Spleen (tissue), 7 donors: ENCODE results near the gene SYNPR.

Experiments
- POLR2A ChIP-seq, 3 donors: fragments of 450-650 bp; IDR thresholded peaks; one replicate each; pipeline ENCODE4 v1.5.1; 2017; ENCODE audit warnings: antibody characterized with exemption in 3 of 3, mild to moderate bottlenecking in 1 of 3
- POLR2AphosphoS5 ChIP-seq, 3 donors: sonication (generic); formaldehyde crosslinking; IDR thresholded peaks; one replicate each; pipeline ENCODE4 v1.5.1; 2017; ENCODE audit warnings: antibody characterized with exemption in 3 of 3
- TF ChIP-seq, protein P1 (sequence below), 11 experiments: fragments of 200-600 bp in 7 of 11; fragments of 450-650 bp in 4 of 11; sonication (generic) in 4 of 11; IDR thresholded peaks in 8 of 11; conservative IDR thresholded peaks in 3 of 11; 1 replicate in 7 of 11; 2 replicates in 4 of 11; pipeline versions ENCODE4 v1.4.0 to v1.8.0; 2016 to 2021; ENCODE audit warnings: antibody characterized with exemption in 11 of 11, inconsistent platforms in 4 of 11, mild to moderate bottlenecking in 1 of 11
- donor health status: DM: no; HTN: no; CAD: no; lungs with moderate emphysema.
- donor health status: DM: no; HTN: no; CAD: no.
- donor health status: DM: no; HTN: no; CAD: no.

DNA sequence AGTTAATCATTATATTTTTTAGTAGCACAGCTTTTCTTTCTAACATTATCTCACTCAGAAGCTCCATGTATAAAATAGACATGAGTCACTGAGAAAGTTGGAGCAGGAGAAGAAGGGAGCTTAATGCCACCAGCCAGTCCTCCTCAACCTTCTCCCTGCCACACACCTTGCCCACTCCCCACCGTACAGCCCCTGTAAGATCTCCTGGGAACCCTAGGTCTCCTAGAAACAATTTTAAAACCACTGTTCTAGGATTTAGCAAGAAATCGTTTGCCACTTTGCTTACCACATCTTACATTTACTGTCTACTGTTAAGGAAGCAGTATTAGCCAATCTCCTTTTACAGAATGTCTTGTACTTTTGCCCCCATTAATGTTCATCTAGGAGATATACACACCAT lies 204.2 kb downstream of the SYNPR start:
- TF ChIP-seq, protein P1, sequence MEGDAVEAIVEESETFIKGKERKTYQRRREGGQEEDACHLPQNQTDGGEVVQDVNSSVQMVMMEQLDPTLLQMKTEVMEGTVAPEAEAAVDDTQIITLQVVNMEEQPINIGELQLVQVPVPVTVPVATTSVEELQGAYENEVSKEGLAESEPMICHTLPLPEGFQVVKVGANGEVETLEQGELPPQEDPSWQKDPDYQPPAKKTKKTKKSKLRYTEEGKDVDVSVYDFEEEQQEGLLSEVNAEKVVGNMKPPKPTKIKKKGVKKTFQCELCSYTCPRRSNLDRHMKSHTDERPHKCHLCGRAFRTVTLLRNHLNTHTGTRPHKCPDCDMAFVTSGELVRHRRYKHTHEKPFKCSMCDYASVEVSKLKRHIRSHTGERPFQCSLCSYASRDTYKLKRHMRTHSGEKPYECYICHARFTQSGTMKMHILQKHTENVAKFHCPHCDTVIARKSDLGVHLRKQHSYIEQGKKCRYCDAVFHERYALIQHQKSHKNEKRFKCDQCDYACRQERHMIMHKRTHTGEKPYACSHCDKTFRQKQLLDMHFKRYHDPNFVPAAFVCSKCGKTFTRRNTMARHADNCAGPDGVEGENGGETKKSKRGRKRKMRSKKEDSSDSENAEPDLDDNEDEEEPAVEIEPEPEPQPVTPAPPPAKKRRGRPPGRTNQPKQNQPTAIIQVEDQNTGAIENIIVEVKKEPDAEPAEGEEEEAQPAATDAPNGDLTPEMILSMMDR (IDR thresholded peaks at IDR 0.05 in 8 of 11, conservative IDR thresholded peaks at IDR 0.05 in 3 of 11) = no peak
- TF ChIP-seq POLR2A (IDR thresholded peaks at IDR 0.05) (no peak), POLR2AphosphoS5 (IDR thresholded peaks at IDR 0.05) (no peak)
